Stomach (tissue), 9 donors: ENCODE data around the gene CLSTN1. TPM values are rescaled to one million over a fixed set of nuclear protein-coding genes. Genes with fewer than 3 reads are reported as not detected.

Source experiments
- DNase-seq, 2 donors: peaks; one replicate each; pipeline versions ENCODE4 v3.0.0 to v3.0.0-alpha.2; 2013 to 2019
- H3K27ac ChIP-seq, 5 donors: fragments of 200-600 bp in 4 of 5; sonication (generic) in 4 of 5; one replicate each; pipeline ENCODE4 v1.5.1; 2013 to 2019; ENCODE audit warnings: mild to moderate bottlenecking in 1 of 5, moderate library complexity in 1 of 5
- H3K27me3 ChIP-seq, 3 donors: fragments of 200-600 bp; sonication (generic); one replicate each; pipeline ENCODE4 v1.5.1; 2017 to 2019; ENCODE audit warnings: mixed run types in 1 of 3
- H3K36me3 ChIP-seq, 4 donors: fragments of 200-600 bp; sonication (generic); 1 replicate in 3 of 4; 2 replicates in 1 of 4; pipeline ENCODE4 v1.5.1; 2016 to 2019
- H3K4me1 ChIP-seq, 4 donors: fragments of 200-600 bp; sonication (generic); one replicate each; pipeline ENCODE4 v1.5.1; 2016 to 2019
- H3K4me3 ChIP-seq, 4 donors: fragments of 200-600 bp; sonication (generic) in 3 of 4; one replicate each; pipeline ENCODE4 v1.5.1; 2016 to 2019; ENCODE audit warnings: mild to moderate bottlenecking in 1 of 4
- H3K9me3 ChIP-seq, 4 donors: fragments of 200-600 bp; sonication (generic); one replicate each; pipeline ENCODE4 v1.5.1; 2016 to 2019
- CTCF ChIP-seq, 7 experiments: fragments of 450-650 bp in 4 of 7; fragments of 200-600 bp in 3 of 7; sonication (generic) in 3 of 7; IDR thresholded peaks; one replicate each; pipeline ENCODE4 v1.5.1; 2016 to 2019; ENCODE audit warnings: antibody characterized with exemption in 7 of 7, control low read depth in 2 of 7, mild to moderate bottlenecking in 1 of 7
- EP300 ChIP-seq: sonication (generic); formaldehyde crosslinking; IDR thresholded peaks from one replicate; pipeline ENCODE4 v1.6.1; 2017; ENCODE audit warnings: antibody characterized with exemption
- POLR2A ChIP-seq, 4 donors: fragments of 450-650 bp; IDR thresholded peaks; one replicate each; pipeline ENCODE4 v1.6.1; 2016; ENCODE audit warnings: antibody characterized with exemption in 4 of 4, control low read depth in 2 of 4, mild to moderate bottlenecking in 1 of 4, moderate library complexity in 1 of 4
- POLR2AphosphoS5 ChIP-seq, 3 donors: sonication (generic); formaldehyde crosslinking; IDR thresholded peaks; one replicate each; pipeline ENCODE4 v1.6.1; 2016; ENCODE audit warnings: antibody characterized with exemption in 3 of 3
- WGBS, 5 donors: extraction: QIAGEN DNeasy Blood & Tissue Kit in 3 of 5; methylation state at CpG; one replicate each; pipeline versions ENCODE4 v1.1.5 to v1.1.7; 2013 to 2018; 5-methylcytosine and 5-hydroxymethylcytosine counted together
- intact Hi-C: fragments of 100-400 bp; cut with DNase I; formaldehyde crosslinking; loops from one replicate; pipeline ENCODE4 v1.15.1; 2023; ENCODE audit warnings: low total_unique reads
- polyA plus RNA-seq, 3 donors: library from polyadenylated mRNA; stranded (reverse); fragments of 200-250 nt; gene quantifications; one replicate each; pipeline ENCODE4 v1.2.3, GENCODE V29; 2013
- total RNA-seq, 5 donors: library from RNA; depleted of rRNA; stranded (reverse); fragments of >200 nt; gene quantifications; one replicate each; pipeline versions ENCODE4 v1.1.0 to v1.2.3, GENCODE V29; 2014 to 2016
- donor health status: healthy with polysubstance abuse.
- donor health status: Bipolar disorder and iron deficiency.
- donor health status: healthy.

Gene CLSTN1
- total and polyA plus RNA-seq, 8 donors = 10.5 to 156 (median 30.9) TPM

- TF ChIP-seq EP300 (no peak), POLR2A (IDR thresholded peaks at IDR 0.05) (no peak), CTCF (IDR thresholded peaks at IDR 0.05) (no peak), POLR2AphosphoS5 (IDR thresholded peaks at IDR 0.05) (no peak)
- H3K9me3 ChIP-seq = no peaks in the 10 kb centered on the region
- H3K4me3 ChIP-seq = no peak overlapping the region
- peaks cover 0 to 14% (median 5%) of the 10 kb centered on the region in 4 donors for H3K4me1 ChIP-seq
- 94 to 99% (median 96%) methylated on average over 6 of the region's 6 CpGs for WGBS, 5 donors
- peaks cover 0 to 12% (median 0%) of the 10 kb centered on the region in 4 donors for H3K36me3 ChIP-seq
- no peak overlapping the region for H3K27ac ChIP-seq
- no peak for DNase-seq
- intact Hi-C loops = no loop called here
- H3K27me3 ChIP-seq = no peaks in the 10 kb centered on the region
Measured at GRCh38 chr1:9760824-9761223, 62.9 kb downstream of the CLSTN1 start.

GRCh38 chr1:9759939-9760338 is 63.8 kb downstream of the CLSTN1 start:
- TF ChIP-seq EP300 = no peak
- no peak for TF ChIP-seq CTCF (IDR thresholded peaks at IDR 0.05)
- no peak for TF ChIP-seq POLR2A (IDR thresholded peaks at IDR 0.05)
- TF ChIP-seq POLR2AphosphoS5 (IDR thresholded peaks at IDR 0.05) = no peak
- peaks cover 0 to 13% (median 1%) of the 10 kb centered on the region in 4 donors for H3K36me3 ChIP-seq
- intact Hi-C loops = no loop called here
- no peak for DNase-seq
- 81 to 98% (median 91%) methylated on average over 2 of the region's 2 CpGs for WGBS, 5 donors
- peaks cover 0 to 18% (median 7%) of the 10 kb centered on the region in 4 donors for H3K4me1 ChIP-seq
- H3K4me3 ChIP-seq = no peak overlapping the region
- H3K27me3 ChIP-seq = no peaks in the 10 kb centered on the region
- no peaks in the 10 kb centered on the region for H3K9me3 ChIP-seq
- no peak overlapping the region for H3K27ac ChIP-seq

- Histone ChIP-seq H3K4me1 (peaks cover 0 to 18% (median 7%) of the 10 kb centered on the region in 4 donors), H3K27ac (no peak overlapping the region), H3K9me3 (no peaks in the 10 kb centered on the region), H3K4me3 (no peak overlapping the region), H3K36me3 (peaks cover 0 to 23% (median 14%) of the 10 kb centered on the region in 4 donors), H3K27me3 (no peaks in the 10 kb centered on the region)
- intact Hi-C loops = no loop called here
- TF ChIP-seq EP300 = no peak
- TF ChIP-seq CTCF (IDR thresholded peaks at IDR 0.05) = no peak
- no peak for TF ChIP-seq POLR2A (IDR thresholded peaks at IDR 0.05)
- TF ChIP-seq POLR2AphosphoS5 (IDR thresholded peaks at IDR 0.05) = no peak
- 83 to 93% (median 91%) methylated on average over 10 of the region's 10 CpGs for WGBS, 5 donors
- DNase-seq = no peak
Measured at GRCh38 chr1:9758559-9759121, 65.1 kb downstream of the CLSTN1 start.

GRCh38 chr1:9755441-9755995 is 68.2 kb downstream of the CLSTN1 start:
- no peak overlapping the region for H3K4me3 ChIP-seq
- WGBS, 5 donors = 50 to 67% (median 58%) methylated on average over 10 of the region's 10 CpGs
- no peaks in the 10 kb centered on the region for H3K9me3 ChIP-seq
- TF ChIP-seq EP300 = no peak
- no peak for TF ChIP-seq CTCF (IDR thresholded peaks at IDR 0.05)
- TF ChIP-seq POLR2A (IDR thresholded peaks at IDR 0.05) = no peak
- TF ChIP-seq POLR2AphosphoS5 (IDR thresholded peaks at IDR 0.05) = no peak
- no peaks in the 10 kb centered on the region for H3K27me3 ChIP-seq
- intact Hi-C loops = no loop called here
- no peak overlapping the region for H3K27ac ChIP-seq
- no peak for DNase-seq
- peaks cover 0 to 46% (median 45%) of the 10 kb centered on the region in 4 donors for H3K36me3 ChIP-seq
- peaks cover 0 to 18% (median 7%) of the 10 kb centered on the region in 4 donors for H3K4me1 ChIP-seq
